HG03060 (cell line): ENCODE data around the gene ELMO1.

Experiments
- ATAC-seq: cut with Tn5 transposase; IDR thresholded peaks from one replicate; pipeline ENCODE4 v1.9.1; 2021; ENCODE audit warnings: low read depth, moderate number of reproducible peaks; ENCODE audit not compliant: unreplicated experiment

Gene ELMO1

GRCh38 chr7:36943591-36944435, 504.9 kb downstream of the ELMO1 start:
- ATAC-seq: no peak

DNA sequence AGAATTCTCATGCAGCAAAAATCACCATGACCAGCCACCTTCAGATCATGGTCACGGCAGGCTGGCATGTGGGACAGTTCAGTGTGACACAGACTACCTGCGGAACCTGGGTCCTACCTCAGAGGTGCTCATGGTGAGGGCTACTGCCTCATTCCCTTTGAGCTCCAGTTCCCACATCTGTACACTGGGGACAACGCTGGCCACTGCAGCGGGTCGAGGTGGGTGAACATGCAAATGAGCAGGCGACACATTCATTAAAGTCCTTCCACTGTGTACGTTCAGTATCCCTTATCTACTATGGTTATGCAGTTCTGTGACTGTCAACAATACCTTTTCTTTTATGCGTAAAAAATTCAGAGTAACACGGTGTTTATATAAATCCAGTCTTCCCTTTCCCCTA, 505.7 kb downstream of the ELMO1 start:
- no peak for ATAC-seq

- ATAC-seq: no peak
Observed at GRCh38 chr7:36942541-36942940, 506.1 kb downstream of the ELMO1 start.

DNA sequence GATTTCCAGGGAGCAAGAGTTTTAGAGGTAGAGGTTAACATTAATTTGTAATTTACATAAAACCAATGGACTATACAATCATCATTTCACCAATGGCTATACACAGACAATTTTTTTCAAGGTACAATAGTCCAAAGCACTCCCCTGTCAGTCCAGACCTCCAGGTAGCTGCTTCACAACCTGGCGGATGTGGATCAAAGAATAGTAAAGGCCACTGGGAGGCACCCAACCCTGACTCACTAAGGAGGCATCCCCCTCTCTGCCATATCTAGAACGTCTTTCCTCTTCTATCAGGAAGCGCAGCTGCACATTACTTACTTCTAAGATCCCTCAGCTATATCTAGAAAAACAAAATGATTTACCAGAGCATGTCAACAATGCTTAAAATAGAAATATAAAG, 506.6 kb downstream of the ELMO1 start:
- no peak for ATAC-seq

GRCh38 chr7:36941359-36941758, 507.3 kb downstream of the ELMO1 start:
- ATAC-seq: no peak

DNA sequence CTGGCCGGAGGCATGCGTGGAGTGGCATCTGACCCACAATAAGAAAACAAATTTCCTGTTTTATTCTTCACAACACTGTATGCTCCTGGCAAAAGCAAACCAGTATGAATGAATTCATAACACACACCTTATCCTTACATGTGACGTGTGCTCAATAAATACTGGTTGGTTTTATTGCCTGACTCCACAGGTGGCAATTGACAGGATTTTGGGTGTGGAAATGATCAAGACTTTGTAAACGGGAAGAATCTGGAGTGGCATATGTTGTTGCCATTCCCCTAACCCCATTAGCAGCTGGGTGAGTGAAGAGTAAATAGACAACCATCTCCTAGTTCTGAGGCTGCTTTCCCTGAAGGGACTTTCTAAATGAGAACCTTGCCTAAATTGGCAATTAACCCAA, 508.8 kb downstream of the ELMO1 start:
- no peak for ATAC-seq

- no peak for ATAC-seq
Observed at GRCh38 chr7:36937754-36938563, 510.7 kb downstream of the ELMO1 start.

- no peak for ATAC-seq
Observed at GRCh38 chr7:36931892-36932291, 516.8 kb downstream of the ELMO1 start.

DNA sequence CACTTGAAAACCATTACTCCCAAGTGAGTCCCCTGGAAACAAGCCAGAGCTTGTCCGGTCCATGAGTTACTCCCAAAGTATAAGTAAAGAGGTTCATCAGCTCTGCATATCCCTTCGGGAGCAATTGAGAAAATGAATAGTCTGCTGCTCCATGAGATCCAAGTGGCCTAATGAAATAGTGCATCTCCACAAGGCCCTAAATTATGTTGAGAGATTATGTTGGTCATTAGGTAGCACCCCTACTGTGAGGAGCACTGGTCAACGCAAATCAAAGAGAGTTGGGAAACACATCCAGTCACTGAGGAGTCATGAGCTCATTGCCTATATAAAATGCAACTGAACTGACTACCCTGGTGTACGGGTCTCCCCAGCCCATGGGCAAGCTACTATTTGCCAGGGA, 518.9 kb downstream of the ELMO1 start:
- ATAC-seq: no peak

- no peak for ATAC-seq
Observed at GRCh38 chr7:36928718-36929117, 519.9 kb downstream of the ELMO1 start.

- ATAC-seq: no peak
Observed at GRCh38 chr7:36928311-36928710, 520.4 kb downstream of the ELMO1 start.

DNA sequence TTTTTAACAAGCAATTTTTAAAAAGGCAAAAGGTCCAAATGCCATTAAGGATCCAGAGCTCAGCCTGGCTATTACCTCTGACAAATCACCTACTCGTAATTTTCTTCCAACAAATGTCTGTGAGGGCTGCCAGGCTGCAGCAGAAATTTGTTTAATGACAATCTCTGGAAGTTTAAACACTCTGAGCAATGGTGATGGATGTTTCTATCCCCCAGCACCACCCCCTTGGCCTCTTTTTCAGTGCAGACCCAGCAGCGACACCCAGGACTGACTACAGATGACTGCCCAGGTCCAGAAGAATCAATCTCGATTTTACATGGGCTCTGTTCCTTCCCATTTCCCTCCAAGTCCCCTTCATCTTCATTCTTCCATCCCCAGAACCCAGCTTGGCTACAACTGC, 523.0 kb downstream of the ELMO1 start:
- ATAC-seq: no peak

DNA sequence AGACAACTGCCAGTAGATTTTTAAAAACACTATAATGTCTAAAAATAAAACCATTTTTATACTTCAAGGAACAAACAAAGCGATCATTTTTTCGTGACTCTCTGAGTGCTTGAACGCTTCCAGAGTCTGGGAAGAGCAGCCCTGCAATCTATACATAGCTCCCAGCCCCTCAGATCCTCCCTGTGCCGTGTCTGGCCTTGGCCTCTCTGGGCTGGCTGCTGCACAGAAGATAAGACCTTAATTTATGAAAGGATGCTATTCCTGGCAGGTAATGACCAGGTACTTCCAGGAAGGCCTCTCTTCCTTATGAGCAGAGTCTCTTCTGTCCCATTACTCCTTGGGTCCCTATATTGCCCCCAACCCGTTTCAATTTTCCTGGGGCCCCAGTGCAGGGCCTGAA, 523.5 kb downstream of the ELMO1 start:
- ATAC-seq: no peak

GRCh38 chr7:36923943-36924436, 524.7 kb downstream of the ELMO1 start:
- ATAC-seq: no peak

DNA sequence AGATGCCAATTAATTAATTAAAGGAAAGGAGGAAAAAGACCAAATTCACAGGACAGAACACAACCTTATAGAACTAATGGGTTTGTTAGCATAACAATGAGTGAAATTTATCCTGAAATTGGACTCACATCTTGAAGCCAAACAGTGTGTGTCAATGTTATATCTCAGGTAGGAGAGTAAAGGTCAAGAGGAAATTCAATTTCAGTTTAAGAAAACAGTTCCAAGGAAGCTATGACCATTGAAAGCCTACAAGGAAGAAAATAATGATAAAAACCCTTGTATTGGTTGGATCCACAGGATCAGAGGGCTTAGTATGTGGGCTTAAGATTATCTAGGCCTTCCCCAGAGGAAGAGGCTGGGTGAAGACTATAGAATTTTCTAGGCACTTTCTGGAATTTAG, 525.5 kb downstream of the ELMO1 start:
- ATAC-seq: no peak

DNA sequence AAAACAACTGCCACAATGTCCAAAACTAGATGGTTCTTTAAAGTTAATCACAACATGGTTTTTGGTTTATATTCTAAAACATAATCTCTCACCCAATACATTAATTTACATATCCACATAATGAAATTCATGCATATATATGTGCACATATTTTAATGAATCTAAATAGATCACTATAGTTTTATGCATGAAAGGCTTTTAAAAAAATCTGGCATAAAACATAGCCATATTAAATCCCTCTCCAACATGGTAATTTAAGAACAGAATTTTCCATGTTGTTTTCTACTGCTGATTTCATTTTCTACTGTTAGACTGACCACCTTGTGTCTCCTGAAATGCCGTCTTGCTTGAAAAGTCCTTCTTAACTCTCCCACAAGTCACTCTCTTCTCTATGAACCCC, 528.2 kb downstream of the ELMO1 start:
- ATAC-seq: no peak

DNA sequence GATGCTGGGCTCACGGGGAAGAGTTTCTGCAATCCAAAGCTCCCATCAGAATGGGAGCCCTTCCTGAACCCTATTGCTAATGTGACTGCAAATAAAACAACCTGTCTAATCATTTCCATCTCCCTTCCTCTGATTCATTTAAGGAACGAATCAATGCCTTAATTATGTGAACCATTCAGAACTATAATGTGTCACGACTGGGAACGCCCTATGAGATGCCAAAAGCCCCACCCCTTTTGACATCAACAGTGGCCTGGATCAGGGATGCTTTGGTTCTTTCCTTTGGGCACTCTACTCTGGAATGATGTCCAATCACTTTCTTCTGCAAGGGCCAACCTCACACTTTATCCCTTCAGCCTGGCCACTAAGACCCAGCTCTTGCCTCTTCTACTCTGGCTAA, 528.9 kb downstream of the ELMO1 start:
- no peak for ATAC-seq

DNA sequence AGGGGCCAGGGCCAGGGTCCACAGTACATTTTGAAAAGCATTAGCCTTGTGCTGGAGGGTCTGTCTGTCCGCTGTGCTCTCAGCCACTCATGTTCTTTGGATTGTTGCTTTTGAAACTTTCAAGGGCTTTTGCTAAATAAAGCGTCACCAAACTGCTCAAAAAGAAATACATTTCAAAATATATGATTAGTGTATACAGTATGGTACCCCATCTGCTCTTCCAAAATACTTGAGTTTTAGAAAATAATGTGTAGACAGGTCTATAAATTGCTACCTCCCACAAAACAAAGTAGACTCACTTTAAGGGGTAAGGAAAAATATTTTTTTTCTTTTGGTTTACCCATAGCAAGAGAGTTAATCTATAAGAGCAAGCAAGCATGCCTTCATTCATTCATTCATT, 530.1 kb downstream of the ELMO1 start:
- ATAC-seq: no peak

GRCh38 chr7:36916619-36917018, 532.0 kb downstream of the ELMO1 start:
- no peak for ATAC-seq

GRCh38 chr7:36916116-36916515, 532.5 kb downstream of the ELMO1 start:
- no peak for ATAC-seq

DNA sequence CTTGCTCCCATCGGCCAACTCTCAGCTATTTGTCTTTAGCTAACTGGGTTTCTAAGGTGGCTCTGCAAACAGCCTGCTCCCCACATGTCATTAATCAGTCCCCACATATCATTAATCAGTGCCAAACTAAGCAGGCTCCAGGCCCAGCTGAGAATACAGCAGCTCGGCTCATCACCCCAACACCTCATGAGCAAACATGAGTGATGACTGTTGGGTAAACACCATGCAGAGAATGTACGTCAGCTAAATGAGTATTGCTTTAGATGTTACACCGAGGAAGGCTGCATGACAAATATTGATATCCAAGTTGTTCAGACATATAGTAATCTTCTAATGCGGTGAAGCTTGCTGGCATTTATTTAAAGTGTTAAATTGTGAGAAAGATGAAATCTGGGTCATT, 536.9 kb downstream of the ELMO1 start:
- ATAC-seq: no peak

- ATAC-seq: no peak
Observed at GRCh38 chr7:36910859-36911258, 537.8 kb downstream of the ELMO1 start.
